WTC11 (cell line): ENCODE results near the gene SDK2.

Source experiments
- CREB1 ChIP-seq: sonication (generic); formaldehyde crosslinking; IDR thresholded peaks from 2 replicates; pipeline ENCODE4 v1.8.0; 2023; ENCODE audit warnings: mild to moderate bottlenecking, missing genetic modification reagents
- CTCF ChIP-seq: fragments of 200-600 bp; IDR thresholded peaks from 2 replicates; pipeline ENCODE4 v1.8.0; 2022; ENCODE audit warnings: antibody characterized with exemption
- IRF1 ChIP-seq: sonication (generic); formaldehyde crosslinking; IDR thresholded peaks from 2 replicates; pipeline ENCODE4 v1.8.0; 2023; ENCODE audit warnings: missing genetic modification reagents
- IRF2 ChIP-seq: sonication (generic); formaldehyde crosslinking; IDR thresholded peaks from 2 replicates; pipeline ENCODE4 v1.8.0; 2022; ENCODE audit warnings: low read depth, missing genetic modification reagents, borderline replicate concordance
- PREB ChIP-seq: sonication (generic); formaldehyde crosslinking; IDR thresholded peaks from 2 replicates; pipeline ENCODE4 v1.8.1; 2022; ENCODE audit warnings: mild to moderate bottlenecking, missing genetic modification reagents, moderate library complexity, borderline replicate concordance
- USF2 ChIP-seq: sonication (generic); formaldehyde crosslinking; IDR thresholded peaks from 2 replicates; pipeline ENCODE4 v1.8.1; 2023; ENCODE audit warnings: mild to moderate bottlenecking, missing genetic modification reagents, moderate library complexity

- no peak for TF ChIP-seq IRF1 (CRISPR knock-in tag)
- no peak for TF ChIP-seq USF2 (CRISPR knock-in tag)
- TF ChIP-seq IRF2 (CRISPR knock-in tag), result no peak
- no peak for TF ChIP-seq CTCF
- no peak for TF ChIP-seq PREB (CRISPR knock-in tag)
- no peak for TF ChIP-seq CREB1 (CRISPR knock-in tag)
Measured at GRCh38 chr17:73638556-73638955, 5.7 kb downstream of the SDK2 start.
